GM12801 (cell line): ENCODE data around the gene KRT6B.

Experiments
- TF ChIP-seq, protein P1 (sequence below): IDR thresholded peaks from one replicate; pipeline ENCODE4 v1.5.1; 2011; ENCODE audit warnings: control low read depth; ENCODE audit not compliant: insufficient read length; ENCODE audit errors: extremely low read depth

Gene KRT6B

DNA sequence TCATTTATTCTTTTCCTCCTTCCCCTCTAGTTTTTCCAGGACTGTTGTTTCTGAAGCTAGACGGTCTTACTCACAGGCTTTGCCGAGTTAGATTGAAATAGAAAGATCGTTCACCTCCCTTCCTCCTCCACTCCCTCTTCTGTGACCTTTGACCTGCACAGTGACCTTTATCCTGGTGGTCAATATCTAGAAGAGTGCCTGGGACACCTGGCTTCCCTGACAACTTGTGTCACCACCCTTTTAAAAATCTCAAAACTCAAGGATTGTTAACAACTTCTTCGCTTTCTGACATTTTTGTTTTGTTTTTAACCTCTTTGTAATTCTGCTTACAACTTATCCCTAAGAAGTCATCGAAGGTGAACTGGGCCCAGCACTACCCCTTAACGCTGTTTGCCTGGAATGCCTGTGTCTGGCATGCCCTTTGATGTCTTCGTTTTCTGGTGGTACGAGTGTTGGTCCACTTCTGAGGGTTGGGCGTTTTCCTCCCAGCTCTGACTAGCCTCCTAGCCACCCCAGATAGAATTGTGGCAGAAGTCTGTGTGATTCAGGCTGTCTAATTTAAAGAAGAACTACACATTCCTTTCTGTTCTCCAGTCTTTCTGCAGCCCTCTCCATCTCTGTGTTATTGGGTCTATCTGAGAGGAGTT lies 15.0 kb downstream of the KRT6B start:
- TF ChIP-seq, protein P1, sequence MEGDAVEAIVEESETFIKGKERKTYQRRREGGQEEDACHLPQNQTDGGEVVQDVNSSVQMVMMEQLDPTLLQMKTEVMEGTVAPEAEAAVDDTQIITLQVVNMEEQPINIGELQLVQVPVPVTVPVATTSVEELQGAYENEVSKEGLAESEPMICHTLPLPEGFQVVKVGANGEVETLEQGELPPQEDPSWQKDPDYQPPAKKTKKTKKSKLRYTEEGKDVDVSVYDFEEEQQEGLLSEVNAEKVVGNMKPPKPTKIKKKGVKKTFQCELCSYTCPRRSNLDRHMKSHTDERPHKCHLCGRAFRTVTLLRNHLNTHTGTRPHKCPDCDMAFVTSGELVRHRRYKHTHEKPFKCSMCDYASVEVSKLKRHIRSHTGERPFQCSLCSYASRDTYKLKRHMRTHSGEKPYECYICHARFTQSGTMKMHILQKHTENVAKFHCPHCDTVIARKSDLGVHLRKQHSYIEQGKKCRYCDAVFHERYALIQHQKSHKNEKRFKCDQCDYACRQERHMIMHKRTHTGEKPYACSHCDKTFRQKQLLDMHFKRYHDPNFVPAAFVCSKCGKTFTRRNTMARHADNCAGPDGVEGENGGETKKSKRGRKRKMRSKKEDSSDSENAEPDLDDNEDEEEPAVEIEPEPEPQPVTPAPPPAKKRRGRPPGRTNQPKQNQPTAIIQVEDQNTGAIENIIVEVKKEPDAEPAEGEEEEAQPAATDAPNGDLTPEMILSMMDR, result no peak

GRCh38 chr12:52436000-52436827 lies 15.7 kb downstream of the KRT6B start:
- TF ChIP-seq, protein P1, result no peak

GRCh38 chr12:52435659-52435999 lies 16.3 kb downstream of the KRT6B start:
- TF ChIP-seq, protein P1, result no peak

- TF ChIP-seq, protein P1, result no peak
Observed at GRCh38 chr12:52434760-52435530, 17.0 kb downstream of the KRT6B start.

- TF ChIP-seq, protein P1, result no peak
Observed at GRCh38 chr12:52434081-52434733, 17.7 kb downstream of the KRT6B start, which contains the start of gene KRT75. KRT75 (minus strand) TSS chr12:52434371; CDS start chr12:52434304, 67 bp downstream.

GRCh38 chr12:52433501-52434080 lies 18.4 kb downstream of the KRT6B start:
- TF ChIP-seq, protein P1, result no peak
